Posterior vena cava (tissue), 2 donors: ENCODE results near the gene CRB2. TPM values are rescaled to one million over a fixed set of nuclear protein-coding genes. Genes with fewer than 3 reads are reported as not detected.

Experiments
- DNase-seq: peaks from one replicate; pipeline ENCODE4 v3.0.0-alpha.2; 2020; ENCODE audit warnings: low spot score
- intact Hi-C, 2 donors: fragments of 100-400 bp; cut with DNase I; formaldehyde crosslinking; loops; one replicate each; pipeline versions ENCODE4 v1.14.1 to v1.14.2; 2022 to 2023
- long read RNA-seq, 2 donors: library from polyadenylated mRNA; unstranded; transcript quantifications; one replicate each; pipeline ENCODE4 v2.0.0, GENCODE V29; 2020 to 2021
- total RNA-seq, 2 donors: library from RNA; stranded (reverse); fragmentation: NEBNext Ultra II Directional; extraction: Animal tissue kit (Norgen Biotek cat#: 25700); gene quantifications; one replicate each; pipeline ENCODE4 v1.2.1, GENCODE V29; 2021
- donor health status: DM: yes; HTN: yes; CAD: no.
- donor health status: DM: yes; HTN: yes; CAD: no.

The CRB2 gene
- total RNA-seq, result under 1 TPM in 1 of 2 donors, not detected in 1; 0.05 TPM
- long read RNA-seq, donor 1, result 0 reads
- long read RNA-seq, donor 2, result 0 reads

DNA sequence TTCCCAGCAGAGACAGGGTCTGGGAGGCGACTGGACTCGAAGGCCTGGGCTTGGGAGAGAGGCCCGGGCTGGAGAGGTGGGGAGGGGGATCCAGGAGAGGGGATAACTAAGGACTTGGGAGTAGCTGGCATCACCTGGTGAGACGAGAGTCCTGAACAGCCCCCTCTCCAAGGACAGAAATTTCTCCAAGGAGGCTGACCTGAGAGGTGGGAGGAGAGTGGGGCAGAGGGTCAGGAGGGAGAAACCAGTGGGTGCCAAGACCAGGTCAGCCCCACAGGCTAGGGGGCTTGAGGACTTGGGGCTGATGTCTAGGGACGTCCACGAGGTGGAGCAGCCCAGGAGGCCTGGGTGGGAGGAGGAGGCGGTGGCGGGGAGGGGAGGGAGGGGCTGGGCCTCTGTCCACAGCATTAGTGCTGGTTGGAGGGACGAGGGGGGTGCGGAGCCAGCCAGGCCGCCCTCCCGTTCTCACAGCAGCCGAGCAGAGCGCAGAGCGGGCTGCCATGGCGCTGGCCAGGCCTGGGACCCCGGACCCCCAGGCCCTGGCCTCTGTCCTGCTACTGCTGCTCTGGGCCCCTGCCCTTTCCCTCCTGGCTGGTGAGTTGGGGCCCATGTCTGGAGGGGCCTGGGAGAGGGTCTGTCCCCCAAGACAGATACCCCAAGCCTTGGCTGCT lies at the start of gene CRB2:
CRB2 (plus strand) TSS at position 437 of the 671 bp plus-strand sequence; CDS start at position 501, 64 bp downstream.
- intact Hi-C loops, result no loop called here

DNA sequence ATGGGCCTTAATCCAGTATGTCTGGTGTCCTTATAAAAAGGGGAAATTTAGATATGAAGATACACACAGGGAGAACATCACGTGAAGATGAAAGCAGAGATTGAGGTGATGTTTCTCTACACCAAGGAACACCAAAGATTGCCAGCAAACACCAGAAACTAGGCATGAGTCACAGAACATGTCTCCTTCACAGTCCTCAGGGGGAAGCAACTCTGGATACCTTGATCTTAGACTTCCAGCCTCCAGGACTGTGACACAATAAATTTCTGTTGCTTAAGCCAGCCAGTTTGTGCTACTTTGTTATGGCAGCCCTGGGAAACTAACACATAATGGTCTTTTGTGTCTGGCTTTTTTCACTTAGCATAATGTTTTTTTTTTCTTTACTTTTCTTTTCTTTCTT lies 46.4 kb upstream of the CRB2 start:
- DNase-seq, result no peak

More for the DNA sequence above, at the start of gene CRB2:
- DNase-seq, result no peak

DNA sequence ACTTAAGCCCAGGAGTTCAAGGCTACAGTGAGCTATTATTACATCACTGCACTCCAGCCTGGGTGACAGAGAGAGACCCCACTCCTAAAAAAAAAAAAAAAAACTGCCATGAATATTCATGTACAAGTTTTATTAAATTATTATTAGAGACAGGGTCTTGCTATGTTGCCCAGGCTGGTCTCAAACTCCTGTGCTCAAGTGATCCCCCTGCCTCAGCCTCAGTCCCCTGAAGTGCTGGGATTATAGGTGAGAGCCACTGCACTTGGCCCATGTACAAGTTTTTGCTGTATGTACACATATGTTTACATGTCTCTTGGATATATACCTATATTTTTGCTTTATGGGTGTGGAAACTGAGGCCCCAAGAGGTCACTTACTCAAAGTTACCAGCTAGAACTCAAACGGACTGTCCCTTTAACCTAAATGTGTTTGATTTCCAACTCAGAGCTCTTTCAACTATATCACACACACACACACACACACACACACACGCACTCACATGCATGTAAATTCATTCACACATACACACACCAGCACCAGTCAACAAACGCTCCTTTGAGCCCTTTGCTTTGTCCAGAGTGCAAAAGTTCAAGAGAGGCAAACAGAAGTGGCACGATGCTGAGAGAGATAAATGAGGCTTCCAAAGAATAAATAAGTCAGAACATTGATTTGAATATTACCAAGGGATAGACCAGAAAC lies 45.3 kb upstream of the CRB2 start:
- intact Hi-C loops, result no loop called here
- no peak for DNase-seq

More for the DNA sequence above, 46.4 kb upstream of the CRB2 start:
- intact Hi-C loops, result no loop called here

DNA sequence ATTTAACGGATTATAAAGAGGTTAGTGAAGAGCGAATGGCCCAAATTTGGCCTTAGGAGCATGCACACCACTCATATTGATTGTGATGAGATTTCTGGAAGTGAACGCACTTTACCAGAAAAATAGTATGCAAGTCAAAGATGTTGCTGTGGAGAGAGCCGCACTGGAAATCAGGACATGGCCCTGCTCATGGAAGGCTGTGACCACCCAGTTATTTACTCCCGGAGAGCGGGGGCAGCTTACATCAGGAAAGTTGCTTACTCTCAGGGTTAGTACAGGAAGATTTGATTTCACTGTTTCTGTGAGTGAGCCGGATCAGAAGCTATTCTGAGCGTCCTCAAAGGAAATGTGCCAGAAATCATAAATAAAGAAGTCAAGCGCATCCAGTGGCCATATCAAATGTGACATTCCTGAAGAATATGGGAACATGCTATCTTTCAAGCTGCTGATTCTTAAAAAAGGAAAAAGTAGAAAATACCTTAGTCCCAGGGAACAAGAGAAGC lies 44.7 kb upstream of the CRB2 start:
- intact Hi-C loops, result no loop called here
- DNase-seq, result peak; percentile 30

DNA sequence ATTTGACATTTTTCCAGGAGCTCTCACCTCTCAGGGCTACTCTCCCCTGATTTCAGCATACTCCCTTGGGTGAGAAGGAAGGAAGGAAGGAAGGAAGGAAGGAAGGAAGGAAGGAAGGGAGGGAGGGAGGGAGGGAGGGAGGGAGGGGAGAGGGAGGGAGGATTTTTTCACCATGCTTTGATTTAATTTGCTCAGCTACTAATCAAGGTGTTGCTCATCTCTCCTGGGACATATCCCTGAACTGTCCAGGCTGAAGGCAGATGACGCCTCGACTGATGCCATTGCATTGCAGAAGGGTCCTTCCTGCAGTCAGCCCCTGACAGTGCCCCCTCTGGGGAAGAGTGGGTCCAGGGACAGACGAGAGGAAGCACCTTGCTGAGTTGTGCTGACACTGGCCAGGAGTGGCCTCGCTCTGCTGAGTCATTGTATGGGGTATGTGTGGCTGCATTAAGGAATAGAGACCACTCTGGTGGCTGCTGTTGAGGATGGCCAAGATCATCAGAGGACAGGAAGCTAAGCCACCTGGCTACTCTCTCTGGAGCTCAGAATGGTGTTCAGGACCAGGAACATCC lies 43.6 kb upstream of the CRB2 start:
- DNase-seq, result peak; percentile 47
- intact Hi-C loops, result no loop called here

DNA sequence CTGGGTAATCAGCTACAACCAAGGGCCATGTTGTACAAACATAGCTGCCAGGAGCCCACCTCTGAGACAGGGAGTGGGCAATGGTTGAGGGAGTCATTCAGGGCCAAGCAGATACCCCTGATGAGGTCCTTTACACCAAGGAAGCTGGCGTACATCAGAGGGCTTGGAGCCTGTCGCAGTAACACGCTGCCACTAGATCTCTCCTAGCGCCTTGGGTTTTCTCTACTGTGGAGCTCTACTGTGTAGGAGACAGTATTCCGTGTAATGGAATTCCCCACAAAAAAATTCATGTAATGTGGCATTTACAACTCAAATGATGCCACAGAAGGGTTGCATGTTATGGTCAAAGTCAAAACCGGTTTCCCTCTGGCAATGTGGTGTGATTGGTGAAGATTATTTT lies 41.4 kb upstream of the CRB2 start:
- DNase-seq, result no peak
- intact Hi-C loops, result no loop called here

DNA sequence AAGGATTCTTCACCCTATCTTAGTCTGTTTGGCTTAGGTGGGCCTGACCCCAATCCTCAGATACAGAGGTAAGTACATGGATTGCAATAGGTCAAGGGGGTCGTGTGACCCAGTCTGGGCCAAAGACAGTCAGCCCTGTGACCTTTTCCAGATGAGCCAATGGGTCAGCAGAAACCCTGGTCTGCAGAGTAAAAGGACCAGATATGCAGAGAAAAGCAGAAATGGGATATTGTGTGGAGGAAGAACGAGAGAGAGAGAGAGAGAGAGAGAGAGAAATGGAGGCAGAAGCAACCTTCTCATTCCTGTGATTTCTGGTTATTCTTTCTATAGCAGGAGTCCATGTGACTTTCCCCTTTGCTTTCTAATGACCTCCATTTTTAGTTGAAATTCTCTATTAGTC lies 40.4 kb upstream of the CRB2 start:
- DNase-seq, result peak; percentile 12

DNA sequence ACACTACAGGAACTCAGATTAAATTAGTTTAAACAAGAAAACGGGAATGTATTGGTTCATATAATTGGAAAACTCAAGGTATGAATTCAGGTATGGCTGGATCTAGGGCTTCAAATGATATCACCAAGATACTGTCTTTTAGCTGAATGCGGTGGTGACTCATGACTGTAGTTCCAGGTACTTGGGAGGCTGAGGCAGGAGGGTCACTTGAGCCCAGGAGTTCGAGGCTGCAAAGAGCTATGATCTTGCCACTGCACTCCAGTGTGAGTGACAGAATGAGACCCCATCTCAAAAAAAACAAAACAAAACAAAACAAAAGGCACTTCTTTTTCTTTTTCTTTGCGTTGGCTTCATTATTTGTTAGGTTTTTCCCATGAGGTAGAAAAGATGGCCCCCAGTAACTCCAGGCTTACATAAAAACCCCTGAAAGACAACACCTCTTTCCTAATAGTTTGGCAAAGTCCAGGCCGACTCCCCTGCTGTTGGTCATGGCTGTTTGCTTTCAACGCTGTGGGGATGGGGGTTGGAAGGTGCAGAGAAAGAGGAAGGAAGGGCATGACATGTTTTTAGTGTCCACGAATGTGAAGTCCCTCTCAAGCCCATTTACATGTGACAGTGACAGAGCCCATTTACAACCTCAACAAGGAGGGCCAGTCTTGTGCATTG lies 39.8 kb upstream of the CRB2 start:
- intact Hi-C loops, result no loop called here
- peak; percentile 46 for DNase-seq

More for the DNA sequence above, 40.4 kb upstream of the CRB2 start:
- intact Hi-C loops, result no loop called here

DNA sequence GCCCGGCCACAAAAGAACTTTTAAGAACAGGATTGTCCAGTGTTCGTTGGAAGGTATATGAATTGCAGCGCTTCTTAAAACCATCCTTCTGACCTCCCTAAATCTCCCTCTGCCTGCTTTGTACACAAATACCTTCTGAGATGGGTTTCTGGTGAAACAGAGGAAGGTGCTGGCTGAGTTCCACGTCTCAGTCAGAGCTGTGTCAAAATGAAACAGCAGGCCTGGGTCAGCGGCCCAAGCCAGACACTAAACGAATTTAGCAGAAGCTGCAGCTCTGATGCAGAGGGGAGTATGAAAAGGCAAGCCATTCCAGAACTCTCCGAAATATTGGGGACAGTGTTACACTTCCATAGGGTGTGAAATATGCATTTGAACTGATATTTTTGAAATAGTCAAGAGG lies 37.8 kb upstream of the CRB2 start:
- intact Hi-C loops, result no loop called here
- DNase-seq, result peak; percentile 32

DNA sequence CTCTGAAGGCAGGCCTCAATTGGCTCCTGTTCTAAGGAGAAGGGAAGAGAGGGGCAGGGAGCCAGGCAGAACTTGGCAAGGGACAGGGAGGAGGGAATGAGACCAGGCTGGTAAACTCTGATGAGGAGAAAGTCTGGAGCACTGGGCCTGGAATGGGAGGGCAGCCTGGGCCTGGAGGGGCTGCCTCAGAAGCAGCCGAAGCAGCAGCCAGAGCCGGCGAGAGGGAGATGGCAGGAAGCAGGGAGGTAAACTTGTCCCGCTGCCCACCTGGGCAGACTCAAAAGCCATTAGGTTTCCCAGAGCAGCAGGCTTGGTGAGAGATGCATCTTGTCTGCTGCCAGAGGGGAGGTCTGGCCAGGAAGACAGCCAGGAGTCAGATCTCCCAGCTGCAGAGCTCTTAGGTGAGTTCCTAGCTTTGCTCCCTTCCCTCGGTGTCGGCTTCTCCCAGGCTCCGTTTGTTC lies 37.0 kb upstream of the CRB2 start:
- peak; percentile 57 for DNase-seq
- intact Hi-C loops, result no loop called here

DNA sequence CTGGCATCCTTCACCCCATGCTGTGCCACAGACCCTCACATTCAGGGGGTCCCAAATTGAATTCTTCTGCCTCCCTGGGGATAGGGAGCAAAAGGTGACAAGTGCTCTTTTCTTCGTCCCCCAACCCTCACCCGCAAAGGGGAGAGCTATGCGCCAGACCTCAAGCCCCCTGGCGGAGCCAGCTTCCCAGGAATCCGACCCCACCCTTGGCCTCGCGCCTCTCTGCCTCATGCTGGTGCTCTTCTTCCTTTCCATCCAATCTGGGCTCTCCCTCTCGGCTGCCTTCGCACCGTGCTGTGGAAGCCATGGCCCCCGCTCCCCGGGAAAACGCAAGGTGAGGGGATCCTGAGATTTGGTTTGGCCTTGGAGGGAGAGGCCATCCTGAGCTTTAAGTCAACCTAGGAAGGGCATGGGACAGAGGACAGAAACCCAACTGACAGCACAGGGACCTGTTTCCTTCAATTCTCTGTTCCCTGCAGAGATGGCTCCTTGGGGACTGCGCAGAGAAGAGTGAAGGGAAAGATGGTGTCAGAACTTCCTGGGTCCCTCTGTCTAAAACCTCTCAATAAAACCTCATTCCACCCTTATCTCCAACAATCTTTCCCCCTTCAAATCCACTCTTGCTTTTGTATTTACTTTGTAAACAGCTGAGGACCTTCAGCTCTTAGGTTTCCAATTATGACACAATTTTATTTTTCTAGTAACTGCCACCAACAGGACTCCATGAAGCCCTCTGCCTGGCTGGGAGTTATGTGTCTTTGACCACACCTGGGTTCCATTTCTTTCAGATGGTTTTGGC lies 36.3 kb upstream of the CRB2 start:
- peak; percentile 52 for DNase-seq
- intact Hi-C loops, result no loop called here

DNA sequence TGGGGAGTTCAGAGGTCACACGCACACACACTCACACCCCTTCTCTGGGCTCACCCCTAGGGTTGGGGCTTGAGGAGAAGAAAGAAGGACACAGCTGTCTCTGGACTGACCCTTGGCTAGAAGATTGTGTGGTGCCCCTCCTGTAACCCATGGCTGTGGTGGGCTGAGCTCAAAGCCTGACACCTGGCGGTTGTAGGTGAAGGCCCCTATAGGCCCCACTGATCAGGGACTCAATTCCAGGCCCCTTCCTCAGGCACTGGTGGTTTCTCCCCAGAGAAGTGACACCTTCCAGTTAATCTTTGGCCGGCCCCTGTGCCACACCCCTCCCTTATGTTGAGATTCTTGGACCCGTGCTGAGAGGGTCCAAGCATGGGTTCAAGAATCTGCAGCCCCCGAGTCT lies 35.2 kb upstream of the CRB2 start:
- intact Hi-C loops, result no loop called here

DNA sequence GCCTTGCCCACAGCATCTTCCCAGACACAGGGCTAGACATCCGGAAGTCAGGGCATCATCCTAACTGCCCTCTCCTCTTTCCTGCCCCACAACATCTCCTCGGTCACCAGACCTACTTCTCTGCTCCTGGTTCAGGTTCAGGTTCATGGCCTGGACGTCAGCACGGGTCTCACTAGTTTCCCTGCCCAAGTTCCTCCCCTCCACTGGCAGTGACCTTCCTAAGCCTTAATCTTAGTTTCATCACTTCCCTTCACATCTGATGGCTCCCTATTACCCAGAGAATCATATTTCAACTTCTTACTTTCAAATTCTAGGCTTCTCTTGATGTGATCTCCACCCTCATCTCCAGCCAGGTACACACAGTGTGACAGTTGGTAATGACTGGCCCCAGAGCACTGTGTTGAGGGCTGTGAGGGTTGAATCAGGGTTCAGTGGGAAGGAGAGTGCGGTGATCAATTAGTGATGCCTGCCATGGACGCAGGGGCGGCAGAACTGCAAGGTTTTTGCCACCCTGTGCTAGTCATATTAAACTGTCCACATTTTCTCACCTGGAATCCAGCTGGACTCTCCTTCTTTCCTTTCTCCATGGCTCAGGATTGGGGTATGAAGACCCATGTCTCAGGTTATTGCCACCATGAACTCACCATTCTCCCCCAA lies 34.3 kb upstream of the CRB2 start:
- intact Hi-C loops, result no loop called here
- peak; percentile 31 for DNase-seq

More for the DNA sequence above, 35.2 kb upstream of the CRB2 start:
- peak; percentile 48 for DNase-seq

DNA sequence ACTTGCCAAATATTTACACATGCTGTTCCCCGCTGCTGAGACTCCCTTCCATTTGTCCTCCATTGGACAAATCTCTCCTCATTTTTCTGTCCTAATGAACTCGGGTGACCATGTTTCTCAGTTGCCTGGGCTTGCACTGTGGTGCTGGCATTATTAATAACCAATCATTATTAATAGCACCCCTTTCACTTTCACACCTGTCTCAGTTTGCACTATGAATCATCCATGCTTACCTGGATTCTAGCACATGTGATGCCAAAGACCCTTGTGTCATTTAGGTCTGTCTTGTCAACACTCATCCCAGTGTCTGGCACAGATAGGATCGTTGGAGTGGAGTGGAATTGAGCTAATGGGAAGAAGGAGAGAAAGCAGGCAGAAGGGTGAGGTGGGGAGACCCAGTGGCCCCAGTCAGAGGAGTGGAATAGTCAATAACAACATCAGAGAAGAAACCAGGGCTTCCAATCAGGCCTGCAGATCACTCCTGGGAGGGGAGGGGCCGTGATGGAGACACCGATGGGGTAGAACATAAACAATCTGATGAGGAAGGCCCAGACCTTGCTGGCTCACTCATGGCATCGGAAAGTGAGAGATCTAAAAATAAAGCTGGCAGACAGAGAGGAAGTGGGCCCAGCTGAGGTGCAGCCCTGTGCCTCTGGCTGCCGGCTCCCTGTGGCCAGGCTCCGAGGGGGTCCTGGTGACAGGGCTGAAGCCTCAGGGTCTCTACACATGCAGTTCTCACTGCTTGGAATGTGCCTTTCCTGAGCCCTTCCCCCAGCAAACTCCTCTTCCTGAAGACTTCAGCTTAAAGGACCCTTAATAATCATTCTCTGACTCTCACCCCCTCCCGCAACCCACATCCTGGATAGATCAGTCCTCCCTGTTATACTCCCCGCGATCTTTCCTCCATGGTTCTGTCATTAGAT lies 33.5 kb upstream of the CRB2 start:
- intact Hi-C loops, result no loop called here
- no peak for DNase-seq

DNA sequence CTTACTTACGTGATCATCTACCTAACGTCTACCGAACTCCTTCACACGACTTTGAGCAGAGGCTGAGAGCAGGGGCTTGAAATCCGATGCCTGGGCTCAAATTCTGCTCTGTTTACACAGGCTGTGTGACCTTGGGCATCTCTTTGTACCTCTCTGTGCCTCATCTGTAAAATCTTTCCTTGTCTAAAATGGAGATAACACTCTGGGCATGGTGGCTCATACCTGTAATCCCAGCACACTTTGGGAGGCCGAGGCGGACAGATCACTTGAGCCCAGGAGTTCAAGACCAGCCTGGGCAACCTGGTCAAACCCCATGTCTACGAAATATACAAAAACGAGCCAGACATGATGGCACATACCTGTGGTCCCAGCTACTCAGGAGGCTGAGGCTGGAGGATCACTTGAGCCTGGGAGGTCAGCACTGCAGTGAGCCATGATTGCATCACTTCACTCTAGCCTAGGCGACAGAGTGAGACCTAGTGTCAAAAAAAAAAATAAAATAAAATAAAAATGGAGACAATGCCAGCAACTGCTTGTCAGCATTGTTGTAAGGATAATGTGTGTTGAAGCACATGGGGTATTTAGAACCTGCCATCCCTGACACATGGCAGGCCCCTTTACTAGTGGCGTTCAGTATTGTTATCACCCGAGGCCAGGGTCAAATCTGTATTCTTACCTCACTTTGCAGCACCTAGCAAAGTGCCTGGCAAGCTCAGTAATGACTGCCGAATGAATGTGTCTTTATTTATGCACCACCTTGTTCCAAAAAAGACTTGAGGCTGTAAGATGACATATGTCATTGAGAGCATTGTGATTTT lies 32.6 kb upstream of the CRB2 start:
- no peak for DNase-seq
- intact Hi-C loops, result no loop called here

DNA sequence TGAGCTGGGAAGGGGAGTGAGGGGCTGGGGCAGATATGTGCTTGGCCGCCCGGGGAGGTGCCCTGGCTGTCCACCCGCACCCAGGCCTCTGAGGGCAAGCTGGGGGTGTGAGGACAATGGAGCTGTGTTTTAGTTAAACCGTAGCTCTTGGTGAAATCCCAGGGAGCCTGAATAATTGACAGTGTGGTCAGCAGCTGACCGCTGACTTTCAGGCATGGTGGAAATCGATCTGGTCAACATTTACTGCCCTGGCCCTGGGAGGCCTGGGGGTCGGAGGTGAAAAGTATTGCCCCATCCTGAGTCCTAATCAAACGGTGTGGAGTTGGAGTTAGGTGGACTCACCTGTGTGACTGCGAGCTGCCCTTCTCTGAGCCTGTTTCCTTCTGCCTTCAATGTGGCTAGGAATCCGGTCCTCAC lies 31.2 kb upstream of the CRB2 start:
- DNase-seq, result no peak
- intact Hi-C loops, result no loop called here

DNA sequence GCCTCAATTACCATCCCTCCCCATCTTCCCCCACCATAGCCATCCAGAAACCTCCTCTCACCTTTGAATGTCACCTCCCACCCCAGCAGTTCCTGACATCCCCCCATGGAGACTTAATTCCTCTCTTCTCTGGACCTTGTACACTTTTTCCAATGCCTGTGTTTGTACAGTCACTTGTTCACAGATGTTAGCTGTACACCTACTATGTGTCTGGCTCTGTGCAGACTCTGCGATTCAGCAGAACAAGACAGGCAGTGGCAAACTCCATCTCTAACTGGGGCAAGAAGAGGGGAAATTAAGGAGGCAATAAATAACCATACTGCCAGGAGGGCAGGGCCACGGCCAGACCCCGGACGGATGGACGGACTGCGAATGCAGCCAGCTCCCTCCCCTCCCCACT lies 29.8 kb upstream of the CRB2 start:
- no peak for DNase-seq
- intact Hi-C loops, result no loop called here
